Measurements from ENCODE around the gene PLCB1.

DNA sequence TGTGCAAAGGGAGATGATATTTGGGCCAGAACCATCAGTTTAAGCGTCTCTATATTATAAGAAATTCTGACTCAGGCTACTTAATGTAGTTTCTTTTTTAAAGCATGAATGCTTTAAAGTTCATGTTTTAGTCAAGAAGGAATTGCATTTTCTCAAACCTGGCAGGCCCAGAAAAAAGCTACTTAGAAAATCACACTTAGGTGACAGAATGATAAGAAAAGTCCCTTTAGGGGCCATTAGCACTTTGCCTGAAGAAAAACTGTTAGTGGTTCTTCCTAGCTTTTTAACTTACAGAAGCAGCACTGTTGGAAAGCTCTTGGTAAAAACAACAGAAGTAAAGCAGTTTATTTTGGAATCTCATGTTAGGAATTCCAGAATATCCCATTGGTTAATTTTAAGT is 387.8 kb downstream of the PLCB1 start:
- TF ChIP-seq, protein P1, sequence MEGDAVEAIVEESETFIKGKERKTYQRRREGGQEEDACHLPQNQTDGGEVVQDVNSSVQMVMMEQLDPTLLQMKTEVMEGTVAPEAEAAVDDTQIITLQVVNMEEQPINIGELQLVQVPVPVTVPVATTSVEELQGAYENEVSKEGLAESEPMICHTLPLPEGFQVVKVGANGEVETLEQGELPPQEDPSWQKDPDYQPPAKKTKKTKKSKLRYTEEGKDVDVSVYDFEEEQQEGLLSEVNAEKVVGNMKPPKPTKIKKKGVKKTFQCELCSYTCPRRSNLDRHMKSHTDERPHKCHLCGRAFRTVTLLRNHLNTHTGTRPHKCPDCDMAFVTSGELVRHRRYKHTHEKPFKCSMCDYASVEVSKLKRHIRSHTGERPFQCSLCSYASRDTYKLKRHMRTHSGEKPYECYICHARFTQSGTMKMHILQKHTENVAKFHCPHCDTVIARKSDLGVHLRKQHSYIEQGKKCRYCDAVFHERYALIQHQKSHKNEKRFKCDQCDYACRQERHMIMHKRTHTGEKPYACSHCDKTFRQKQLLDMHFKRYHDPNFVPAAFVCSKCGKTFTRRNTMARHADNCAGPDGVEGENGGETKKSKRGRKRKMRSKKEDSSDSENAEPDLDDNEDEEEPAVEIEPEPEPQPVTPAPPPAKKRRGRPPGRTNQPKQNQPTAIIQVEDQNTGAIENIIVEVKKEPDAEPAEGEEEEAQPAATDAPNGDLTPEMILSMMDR (optimal IDR thresholded peaks at IDR 0.05 in 1 of 3, IDR thresholded peaks at IDR 0.05 in 1 of 3, conservative IDR thresholded peaks at IDR 0.05 in 1 of 3; ENCODE audit: extremely low read depth in 1 of 3, insufficient read depth in 2 of 3, low read length in 3 of 3): no peak
- TF ChIP-seq EZH2 (IDR thresholded peaks at IDR 0.05; ENCODE audit: low read length): no peak

Data from keratinocyte (primary cell).